ENCODE results near the gene ADAMTS4. TPM values are rescaled to one million over a fixed set of nuclear protein-coding genes. Genes with fewer than 3 reads are reported as not detected.

Gene ADAMTS4
- total and polyA plus RNA-seq, 2 of the 4 experiments (the other 2 are of a cell fraction), result 0.39 to 0.72 TPM

DNA sequence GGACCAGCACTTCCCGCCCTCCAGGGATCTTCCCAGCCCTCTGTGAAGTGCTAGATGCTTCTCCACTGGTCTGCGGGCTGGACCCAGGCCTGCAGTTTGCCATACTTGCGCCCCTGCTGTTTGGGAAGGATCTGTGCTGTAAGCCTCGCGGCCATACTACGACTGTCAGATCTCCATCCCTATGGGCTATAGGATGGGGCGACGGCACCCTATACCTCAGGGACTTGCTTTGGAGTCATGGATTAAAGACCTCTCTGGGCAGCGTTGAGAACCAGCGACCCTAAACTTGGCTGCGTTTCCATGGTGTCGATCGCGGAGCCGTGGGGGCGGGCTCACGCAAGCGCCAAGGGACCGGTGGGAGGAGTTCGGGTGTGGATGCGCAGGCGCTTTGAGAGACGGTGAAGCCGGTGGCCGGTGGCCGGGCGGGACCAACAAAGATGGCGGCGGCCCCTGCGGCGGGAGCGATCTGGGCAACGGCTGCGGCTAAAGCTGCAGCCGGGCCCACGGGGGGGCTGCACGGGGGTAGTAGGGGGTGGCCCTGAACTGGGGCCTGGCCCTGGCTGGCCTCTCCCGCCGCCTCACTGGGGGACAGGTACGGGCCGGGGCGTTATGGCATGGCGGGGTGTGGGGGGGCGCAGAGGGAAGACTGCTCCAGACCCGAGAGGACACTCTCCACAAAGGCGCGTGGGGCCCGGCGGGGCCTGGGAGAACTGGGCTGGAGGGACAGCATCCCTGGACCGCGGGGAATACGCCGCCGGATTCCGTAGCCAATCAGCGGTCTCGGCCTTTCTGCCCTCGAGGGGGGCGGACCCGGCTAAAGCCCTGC lies 39.6 kb downstream of the ADAMTS4 start, which contains the start of gene USP21:
Gene USP21 (plus strand): TSS at position 414 of the 826 bp plus-strand sequence. CDS start 1,141 bp downstream, outside the sequence.
- H4K20me1 ChIP-seq (ENCODE audit: insufficient read depth, low read length), result no peaks in the 10 kb centered on the region
- H3K79me1 ChIP-seq (ENCODE audit: low read depth in 1 of 2, low read length in 2 of 2), result peaks cover 20 to 46% of the 10 kb centered on the region in 2 experiments
- peak within 1 kb of the TSS; percentile 82 for H3K9ac ChIP-seq (ENCODE audit: low read depth, low read length)
- H2BK5ac ChIP-seq (ENCODE audit: low read depth, low read length, poor library complexity, severe bottlenecking), result peak within 1 kb of the TSS; percentile 74
- H3K27me3 ChIP-seq (ENCODE audit: control insufficient read depth, insufficient read depth, low read length), result no peaks in the 10 kb centered on the region
- H2BK120ac ChIP-seq (ENCODE audit: low read depth, low read length), result peak within 1 kb of the TSS; percentile 26; the same call in 1 of the 2 replicates
- H2BK15ac ChIP-seq (ENCODE audit: low read depth, low read length), result peak within 1 kb of the TSS; percentile 15; the same call in 1 of the 3 replicates
- TF ChIP-seq MXI1 (IDR thresholded peaks at IDR 0.05; ENCODE audit: borderline replicate concordance, low read depth, low read length) (peak; percentile 34; the same call in 1 of the 2 replicates), BHLHE40 (IDR thresholded peaks at IDR 0.05; ENCODE audit: low read depth, low read length) (no peak), MAFK (IDR thresholded peaks at IDR 0.05; ENCODE audit: low read depth, low read length) (no peak), FOS (IDR thresholded peaks at IDR 0.05; ENCODE audit: low read depth, low read length) (no peak), MAZ (IDR thresholded peaks at IDR 0.05; ENCODE audit: borderline replicate concordance, low read depth, low read length) (peak; percentile 57)
- TF ChIP-seq, protein P1, sequence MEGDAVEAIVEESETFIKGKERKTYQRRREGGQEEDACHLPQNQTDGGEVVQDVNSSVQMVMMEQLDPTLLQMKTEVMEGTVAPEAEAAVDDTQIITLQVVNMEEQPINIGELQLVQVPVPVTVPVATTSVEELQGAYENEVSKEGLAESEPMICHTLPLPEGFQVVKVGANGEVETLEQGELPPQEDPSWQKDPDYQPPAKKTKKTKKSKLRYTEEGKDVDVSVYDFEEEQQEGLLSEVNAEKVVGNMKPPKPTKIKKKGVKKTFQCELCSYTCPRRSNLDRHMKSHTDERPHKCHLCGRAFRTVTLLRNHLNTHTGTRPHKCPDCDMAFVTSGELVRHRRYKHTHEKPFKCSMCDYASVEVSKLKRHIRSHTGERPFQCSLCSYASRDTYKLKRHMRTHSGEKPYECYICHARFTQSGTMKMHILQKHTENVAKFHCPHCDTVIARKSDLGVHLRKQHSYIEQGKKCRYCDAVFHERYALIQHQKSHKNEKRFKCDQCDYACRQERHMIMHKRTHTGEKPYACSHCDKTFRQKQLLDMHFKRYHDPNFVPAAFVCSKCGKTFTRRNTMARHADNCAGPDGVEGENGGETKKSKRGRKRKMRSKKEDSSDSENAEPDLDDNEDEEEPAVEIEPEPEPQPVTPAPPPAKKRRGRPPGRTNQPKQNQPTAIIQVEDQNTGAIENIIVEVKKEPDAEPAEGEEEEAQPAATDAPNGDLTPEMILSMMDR (conservative IDR thresholded peaks at IDR 0.05; ENCODE audit: low read depth, low read length), result 0 out of 2 replicates have a peak, but pooled peaks have one; percentile 16
- peak within 1 kb of the TSS; percentile 97 for H3K4ac ChIP-seq (ENCODE audit: low read depth, low read length)
- peak within 1 kb of the TSS; percentile 56 for H3K18ac ChIP-seq (ENCODE audit: low read depth, low read length)
- DNase-seq, result peak; percentile 84
- peak within 1 kb of the TSS; percentile 85 to 98 for H4K8ac ChIP-seq (ENCODE audit: low read depth in 2 of 2, low read length in 2 of 2)
- H3K56ac ChIP-seq (ENCODE audit: extremely low read depth, insufficient read depth, low read length), result peak within 1 kb of the TSS; percentile 36
- peak within 1 kb of the TSS; percentile 83 for H3K4me3 ChIP-seq (ENCODE audit: insufficient read depth, low read depth, low read length)
- ChIA-PET POLR2A (ENCODE audit: unreplicated experiment) (no interaction called here), CTCF (interaction anchor here (0.7 to 1.0 kb wide), 2 partner anchors 23 to 61 kb away, joined by 4 read pairs; no protein-coding TSS in a partner anchor)
- H3K9me3 ChIP-seq (ENCODE audit: control insufficient read depth, insufficient read depth, low read length), result no peaks in the 10 kb centered on the region
- peak within 1 kb of the TSS; percentile 96 for H2AFZ ChIP-seq (replicated peaks; ENCODE audit: low read length, poor library complexity)
- dilution Hi-C loops (cut with HindIII; ENCODE audit: low sequenced_read_pairs, unreplicated experiment) (no loop called here), intact Hi-C loops (cut with micrococcal nuclease) (no loop called here), in situ Hi-C loops (cut with MboI; ENCODE audit: low sequenced_read_pairs) (no loop called here)
- ATAC-seq (ENCODE audit: low read depth), result peak; percentile 98
- no TSS peak for BruUV-seq (replicated peaks)
- H3K9me1 ChIP-seq (ENCODE audit: insufficient read depth, low read length), result peaks cover 17% of the 10 kb centered on the region
- H4K5ac ChIP-seq (ENCODE audit: low read depth, low read length), result peak within 1 kb of the TSS; percentile 89
- H3K4me2 ChIP-seq (ENCODE audit: low read depth, low read length), result peak within 1 kb of the TSS; percentile 98
- peak within 1 kb of the TSS; percentile 82 for H2AK5ac ChIP-seq (ENCODE audit: low read depth, low read length)
- 0% methylated on average over 5 of the region's 60 CpGs; no CpG with 5 or more reads in 1 of the 2 experiments for WGBS, 2 experiments (ENCODE audit: extremely low coverage in 2 of 2, insufficient read length in 1 of 2)
- peak within 1 kb of the TSS; percentile 98 for H3K14ac ChIP-seq (replicated peaks; ENCODE audit: low read depth, low read length)
- H2AK9ac ChIP-seq (replicated peaks; ENCODE audit: low read depth, low read length, poor library complexity), result peak within 1 kb of the TSS; percentile 97
- no peak within 1 kb of the TSS for H2BK20ac ChIP-seq (ENCODE audit: low read depth, low read length)
- peaks cover 31% of the 10 kb centered on the region for H3K36me3 ChIP-seq (ENCODE audit: control insufficient read depth, insufficient read depth, low read length)
- H4K91ac ChIP-seq (ENCODE audit: insufficient read depth, low read depth, low read length), result peak within 1 kb of the TSS; percentile 73
- peak within 1 kb of the TSS; percentile 72 for H3K27ac ChIP-seq (ENCODE audit: insufficient read depth, low read length)
- peak within 1 kb of the TSS; percentile 95 for H3K23ac ChIP-seq (ENCODE audit: low read depth, low read length)
- peaks cover 7% of the 10 kb centered on the region for H3K4me1 ChIP-seq (ENCODE audit: control insufficient read depth, insufficient read depth, low read length)

All from IMR-90 (cell line).